Dermis microvascular lymphatic vessel endothelial cell (primary cell): ENCODE data around the gene LRRC32. TPM values are rescaled to one million over a fixed set of nuclear protein-coding genes. Genes with fewer than 3 reads are reported as not detected.
"Not testable (repeated sequence)": the region's sequence is repeated elsewhere in the genome, so short reads cannot be mapped to it uniquely, and the experiment has no call there.

ENCODE experiments used
- DNase-seq, 2 donors: peaks; one replicate each; pipeline versions ENCODE4 v3.0.0 to v3.0.0-alpha.2; 2010; ENCODE audit warnings: low read depth in 2 of 2
- total RNA-seq: library from RNA; depleted of rRNA; stranded (reverse); fragments of >200 nt; gene quantifications from 2 replicates; pipeline ENCODE4 v1.2.1, GENCODE V29; 2014

LRRC32 gene
- total RNA-seq, 1 donor from 2014 or later, result 20.9 TPM

GRCh38 chr11:76653012-76653673 lies 17.4 kb downstream of the LRRC32 start:
- DNase-seq, result no peak

GRCh38 chr11:76649851-76650372 lies 20.6 kb downstream of the LRRC32 start:
- DNase-seq, result no peak

- DNase-seq, result no peak
These were observed 21.5 kb downstream of the LRRC32 start for GRCh38 chr11:76649011-76649410.

- no peak for DNase-seq
These were observed 22.5 kb downstream of the LRRC32 start for GRCh38 chr11:76648061-76648460.

- DNase-seq, result no peak
These were observed 23.5 kb downstream of the LRRC32 start for GRCh38 chr11:76646882-76647534.

- DNase-seq, result no peak
These were observed 26.0 kb downstream of the LRRC32 start for GRCh38 chr11:76644591-76644990.

GRCh38 chr11:76643711-76644110 lies 26.8 kb downstream of the LRRC32 start:
- not testable (repeated sequence) for DNase-seq

GRCh38 chr11:76642341-76642740 lies 28.2 kb downstream of the LRRC32 start:
- no peak for DNase-seq

GRCh38 chr11:76641905-76642304 lies 28.6 kb downstream of the LRRC32 start:
- no peak for DNase-seq

- DNase-seq, result no peak
These were observed 30.0 kb downstream of the LRRC32 start for GRCh38 chr11:76640501-76640900.

- DNase-seq, result no peak
These were observed 30.9 kb downstream of the LRRC32 start for GRCh38 chr11:76639621-76640020.

GRCh38 chr11:76638270-76639197 lies 32.0 kb downstream of the LRRC32 start:
- no peak for DNase-seq

- DNase-seq, result peak in 1 of 2 donors; percentile 51
These were observed 32.9 kb downstream of the LRRC32 start for GRCh38 chr11:76637491-76638269.

GRCh38 chr11:76636826-76637460 lies 33.6 kb downstream of the LRRC32 start:
- DNase-seq, result no peak

GRCh38 chr11:76635991-76636738 lies 34.4 kb downstream of the LRRC32 start:
- no peak for DNase-seq

- no peak for DNase-seq
These were observed 35.7 kb downstream of the LRRC32 start for GRCh38 chr11:76634886-76635285.

- DNase-seq, result no peak
These were observed 38.1 kb downstream of the LRRC32 start for GRCh38 chr11:76632492-76632891.

- peak in 1 of 2 donors; percentile 71 for DNase-seq
These were observed 38.8 kb downstream of the LRRC32 start for GRCh38 chr11:76631566-76632308.

GRCh38 chr11:76630600-76631281 lies 39.8 kb downstream of the LRRC32 start:
- no peak for DNase-seq
